Esophagus muscularis mucosa (tissue), 4 donors: ENCODE data around the gene ZNF598. TPM values are rescaled to one million over a fixed set of nuclear protein-coding genes. Genes with fewer than 3 reads are reported as not detected.
A peak's percentile ranks its signal among the peaks of the same experiment; 100 is the strongest.

Experiments
- DNase-seq: peaks from one replicate; pipeline ENCODE4 v3.0.0-alpha.2; 2017; ENCODE audit errors: extremely low spot score
- H3K27ac ChIP-seq, 4 donors: fragments of 200-600 bp; sonication (generic); replicated peaks in 1 of 4; 1 replicate in 3 of 4; 2 replicates in 1 of 4; pipeline ENCODE4 v1.5.1; 2016 to 2019; ENCODE audit warnings: mild to moderate bottlenecking in 1 of 4
- H3K27me3 ChIP-seq, 4 donors: fragments of 200-600 bp; sonication (generic); one replicate each; pipeline versions ENCODE4 v1.5.1 to v1.6.0; 2016 to 2019
- H3K36me3 ChIP-seq, 4 donors: fragments of 200-600 bp; sonication (generic); one replicate each; pipeline ENCODE4 v1.5.1; 2016 to 2019
- H3K4me1 ChIP-seq, 4 donors: fragments of 200-600 bp; sonication (generic); one replicate each; pipeline ENCODE4 v1.5.1; 2016 to 2019
- H3K4me3 ChIP-seq, 4 donors: fragments of 200-600 bp; sonication (generic); 1 replicate in 2 of 4; 2 replicates in 2 of 4; pipeline ENCODE4 v1.5.1; 2016 to 2019; ENCODE audit warnings: mild to moderate bottlenecking in 4 of 4, moderate library complexity in 1 of 4
- H3K9me3 ChIP-seq, 4 donors: fragments of 200-600 bp; sonication (generic); 1 replicate in 3 of 4; 2 replicates in 1 of 4; pipeline ENCODE4 v1.5.1; 2016 to 2019
- CTCF ChIP-seq, 3 experiments: fragments of 200-600 bp in 2 of 3; fragments of 450-650 bp in 1 of 3; sonication (generic) in 2 of 3; IDR thresholded peaks; one replicate each; pipeline ENCODE4 v1.5.1; 2017 to 2019; ENCODE audit warnings: antibody characterized with exemption in 3 of 3, mild to moderate bottlenecking in 2 of 3, moderate library complexity in 1 of 3
- EP300 ChIP-seq: sonication (generic); formaldehyde crosslinking; IDR thresholded peaks from one replicate; pipeline ENCODE4 v1.6.1; 2017; ENCODE audit warnings: antibody characterized with exemption
- POLR2A ChIP-seq: fragments of 450-650 bp; IDR thresholded peaks from one replicate; pipeline ENCODE4 v1.6.1; 2017; ENCODE audit warnings: antibody characterized with exemption, moderate library complexity, mild to moderate bottlenecking, low read depth
- POLR2AphosphoS5 ChIP-seq, 2 donors: sonication (generic); formaldehyde crosslinking; IDR thresholded peaks; one replicate each; pipeline ENCODE4 v1.6.1; 2017; ENCODE audit warnings: antibody characterized with exemption in 2 of 2
- WGBS: methylation state at CpG from one replicate; pipeline ENCODE4 v1.1.5; 2018; 5-methylcytosine and 5-hydroxymethylcytosine counted together
- intact Hi-C: fragments of 100-400 bp; cut with DNase I; formaldehyde crosslinking; loops from one replicate; pipeline ENCODE4 v1.15.1; 2023
- total RNA-seq, 4 donors: library from RNA; depleted of rRNA; stranded (reverse); fragments of >200 nt; gene quantifications; one replicate each; pipeline versions ENCODE4 v1.1.0 to v1.2.1, GENCODE V29; 2016

ZNF598 gene
- total RNA-seq, 4 donors from 2014 or later: 23.3 to 46.5 (median 34.9) TPM

DNA sequence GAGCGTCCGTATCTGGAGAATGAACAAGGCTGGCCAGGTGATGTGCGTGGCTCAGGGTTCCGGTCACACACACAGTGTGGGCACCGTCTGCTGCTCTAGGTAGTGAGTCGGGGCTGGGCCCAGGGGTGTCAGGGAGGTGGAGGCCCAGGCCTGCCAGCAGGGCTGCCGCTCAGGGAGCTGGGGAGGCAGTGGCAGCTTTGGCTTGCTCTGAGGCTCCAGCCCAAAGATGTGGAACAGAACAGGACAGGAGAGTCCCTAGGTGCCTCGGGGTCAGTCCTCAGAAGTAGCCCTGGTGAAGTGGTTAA lies 33.5 kb downstream of the ZNF598 start:
- H3K27me3 ChIP-seq: peaks cover 8 to 77% (median 40%) of the 10 kb centered on the region in 4 donors

DNA sequence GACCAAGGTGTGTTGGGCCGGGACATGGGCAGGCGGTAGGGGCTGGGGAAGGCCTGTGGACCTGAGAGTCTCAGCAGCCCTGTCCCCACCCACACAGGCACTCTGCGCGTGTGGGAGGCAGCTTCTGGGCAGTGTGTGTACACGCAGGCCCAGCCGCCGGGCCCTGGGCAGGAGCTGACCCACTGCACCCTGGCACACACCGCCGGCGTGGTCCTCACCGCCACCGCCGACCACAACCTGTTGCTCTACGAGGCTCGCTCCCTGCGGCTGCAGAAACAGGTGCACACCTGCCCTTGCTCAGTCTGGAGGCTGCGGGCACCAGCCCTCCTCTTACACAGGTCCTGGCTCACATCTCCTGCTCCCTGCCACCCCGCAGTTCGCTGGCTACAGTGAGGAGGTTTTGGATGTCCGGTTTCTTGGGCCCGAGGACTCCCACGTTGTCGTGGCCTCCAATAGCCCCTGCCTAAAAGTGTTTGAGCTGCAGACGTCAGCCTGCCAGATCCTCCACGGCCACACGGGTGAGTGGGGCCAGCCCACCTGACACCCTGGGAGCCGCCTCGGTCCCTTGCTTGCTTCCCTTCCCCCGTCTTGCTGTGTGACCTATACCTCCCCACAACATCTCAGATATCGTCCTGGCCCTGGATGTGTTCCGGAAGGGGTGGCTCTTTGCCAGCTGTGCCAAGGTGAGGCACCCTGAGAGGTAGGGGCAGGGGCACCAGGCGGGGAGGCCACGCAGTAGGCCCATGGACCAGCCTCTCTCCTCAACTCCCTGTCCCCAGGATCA lies 34.0 kb downstream of the ZNF598 start:
- no peak overlapping the region for H3K27ac ChIP-seq
- no peak for DNase-seq
- TF ChIP-seq POLR2AphosphoS5 (IDR thresholded peaks at IDR 0.05): no peak
- 92% methylated on average over 30 of the region's 33 CpGs for WGBS
- intact Hi-C loops: no loop called here
- H3K4me3 ChIP-seq: no peak overlapping the region
- peaks cover 51 to 56% (median 53%) of the 10 kb centered on the region in 4 donors for H3K36me3 ChIP-seq
- peaks cover 39 to 54% (median 45%) of the 10 kb centered on the region in 4 donors for H3K4me1 ChIP-seq
- peaks cover 8 to 72% (median 34%) of the 10 kb centered on the region in 4 donors for H3K27me3 ChIP-seq
- no peaks in the 10 kb centered on the region for H3K9me3 ChIP-seq

More for the DNA sequence above, 33.5 kb downstream of the ZNF598 start:
- H3K27ac ChIP-seq: no peak overlapping the region
- peaks cover 33 to 52% (median 41%) of the 10 kb centered on the region in 4 donors for H3K4me1 ChIP-seq
- H3K9me3 ChIP-seq: no peaks in the 10 kb centered on the region
- 93% methylated on average over 5 of the region's 8 CpGs for WGBS
- H3K4me3 ChIP-seq: no peak overlapping the region
- H3K36me3 ChIP-seq: peaks cover 51 to 56% (median 53%) of the 10 kb centered on the region in 4 donors
- no peak for DNase-seq
- intact Hi-C loops: no loop called here
- TF ChIP-seq EP300: no peak
- TF ChIP-seq CTCF (IDR thresholded peaks at IDR 0.05): no peak
- TF ChIP-seq POLR2A: no peak
- no peak for TF ChIP-seq POLR2AphosphoS5 (IDR thresholded peaks at IDR 0.05)

GRCh38 chr16:1974157-1975070 lies 35.2 kb downstream of the ZNF598 start:
- intact Hi-C loops: no loop called here
- Histone ChIP-seq H3K4me3 (no peak overlapping the region), H3K36me3 (peaks cover 51 to 56% (median 53%) of the 10 kb centered on the region in 4 donors), H3K27me3 (peaks cover 8 to 60% (median 23%) of the 10 kb centered on the region in 4 donors), H3K9me3 (no peaks in the 10 kb centered on the region), H3K4me1 (peaks cover 29 to 44% (median 35%) of the 10 kb centered on the region in 4 donors), H3K27ac (no peak overlapping the region)
- 93% methylated on average over 24 of the region's 42 CpGs for WGBS
- DNase-seq: no peak
- TF ChIP-seq POLR2AphosphoS5 (IDR thresholded peaks at IDR 0.05) (no peak), EP300 (no peak), CTCF (IDR thresholded peaks at IDR 0.05) (no peak), POLR2A (no peak)

DNA sequence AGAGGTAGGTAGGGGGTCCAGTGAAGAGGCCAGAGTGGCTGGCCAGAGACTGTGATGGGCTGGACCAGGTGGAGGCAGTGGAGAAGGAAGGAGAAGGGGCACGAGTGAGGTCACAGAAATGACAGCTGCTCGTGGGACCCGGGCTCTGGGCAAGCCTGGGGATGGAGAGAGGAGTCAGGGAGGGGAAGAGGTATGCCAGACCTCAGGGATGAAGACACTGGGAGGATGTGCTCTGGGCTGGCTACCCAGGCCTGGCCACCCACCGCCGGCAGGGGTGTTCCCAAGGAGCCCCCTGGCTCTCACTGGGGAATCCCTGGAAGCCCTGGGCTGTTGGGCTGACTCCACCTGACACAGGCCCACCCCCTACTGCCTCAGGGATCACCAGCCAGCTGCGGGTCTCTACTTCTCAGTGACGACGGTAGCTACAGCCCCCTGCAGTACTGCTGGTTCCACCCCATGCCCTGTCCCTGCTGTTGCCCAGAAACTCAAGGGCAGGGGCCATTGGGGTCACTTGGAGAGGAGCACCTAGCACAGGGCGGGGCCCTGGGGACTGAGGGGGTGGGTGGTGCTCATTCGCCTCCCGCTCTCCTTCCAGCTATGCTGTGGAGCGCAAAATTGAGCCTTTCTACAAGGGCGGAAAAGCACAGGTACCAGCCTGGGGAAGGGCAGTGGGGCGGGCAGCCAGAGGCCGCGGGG lies 36.0 kb downstream of the ZNF598 start:
- Histone ChIP-seq H3K36me3 (peaks cover 47 to 51% (median 48%) of the 10 kb centered on the region in 4 donors), H3K4me1 (peaks cover 24 to 36% (median 30%) of the 10 kb centered on the region in 4 donors), H3K9me3 (no peaks in the 10 kb centered on the region), H3K27ac (no peak overlapping the region), H3K27me3 (peaks cover 8 to 52% (median 15%) of the 10 kb centered on the region in 4 donors), H3K4me3 (peak overlapping the region in 1 of 4 donors; percentile 91)
- no peak for DNase-seq
- intact Hi-C loops: no loop called here
- TF ChIP-seq POLR2A (no peak), EP300 (no peak), POLR2AphosphoS5 (IDR thresholded peaks at IDR 0.05) (no peak), CTCF (IDR thresholded peaks at IDR 0.05) (no peak)
- WGBS: 92% methylated on average over 16 of the region's 16 CpGs
